HEK293 (cell line): ENCODE data around the gene PGR.

ENCODE experiments used
- CTCF ChIA-PET: fragments of 350-600 bp; formaldehyde crosslinking; extraction: SDS; loops from one replicate; lab custom pipeline; 2021; ENCODE audit warnings: antibody characterized with exemption; lab: Yijun Ruan, JAX
- POLR2A ChIA-PET: fragments of 300-600 bp; formaldehyde crosslinking; extraction: SDS; loops from one replicate; lab custom pipeline; 2020; ENCODE audit warnings: antibody characterized with exemption, inconsistent platforms; lab: Yijun Ruan, JAX
- H3K27ac ChIP-seq: fragments of 200-500 bp; sonication (Bioruptor generic); 2 replicates; pipeline ENCODE4 v1.5.1; 2014; ENCODE audit warnings: low read depth, low read length, control low read depth, inconsistent platforms; ENCODE audit errors: extremely low read depth
- H3K36me3 ChIP-seq, 2 experiments: fragments of 200-500 bp in 1 of 2; sonication (Bioruptor generic) in 1 of 2; 1 replicate in 1 of 2; 2 replicates in 1 of 2; pipeline ENCODE4 v1.5.1; 2014 to 2017; ENCODE audit warnings: inconsistent platforms in 2 of 2, low read length in 2 of 2; ENCODE audit not compliant: control insufficient read depth in 2 of 2, insufficient read depth in 1 of 2
- H3K4me1 ChIP-seq: fragments of 200-500 bp; sonication (Bioruptor generic); 2 replicates; pipeline ENCODE4 v1.5.1; 2014; ENCODE audit warnings: mild to moderate bottlenecking, low read length, inconsistent platforms; ENCODE audit not compliant: control insufficient read depth, insufficient read depth
- H3K4me3 ChIP-seq: 2 replicates; pipeline ENCODE4 v1.5.1; 2011; ENCODE audit warnings: low read depth, mild to moderate bottlenecking, control low read depth, low read length, moderate library complexity
- H3K9me3 ChIP-seq: fragments of 200-500 bp; sonication (Bioruptor generic); 2 replicates; pipeline ENCODE4 v1.5.1; 2014; ENCODE audit warnings: low read depth, low read length, inconsistent platforms; ENCODE audit not compliant: control insufficient read depth, insufficient read depth
- KLF1 ChIP-seq: fragments of 450-650 bp; formaldehyde crosslinking; IDR thresholded peaks from 2 replicates; pipeline ENCODE4 v1.5.1; 2016; ENCODE audit warnings: missing biosample characterization, missing genetic modification characterization
- REPIN1 ChIP-seq: fragments of 450-650 bp; formaldehyde crosslinking; IDR thresholded peaks from 2 replicates; pipeline ENCODE4 v1.5.1; 2017; ENCODE audit warnings: missing biosample characterization, missing genetic modification characterization, low read depth
- ZFP3 ChIP-seq: fragments of 450-650 bp; formaldehyde crosslinking; IDR thresholded peaks from 2 replicates; pipeline ENCODE4 v1.5.1; 2016; ENCODE audit warnings: low read depth, missing biosample characterization, missing genetic modification characterization
- ZNF10 ChIP-seq: fragments of 450-650 bp; formaldehyde crosslinking; IDR thresholded peaks from 2 replicates; pipeline ENCODE4 v1.5.1; 2017; ENCODE audit warnings: missing biosample characterization, missing genetic modification characterization
- ZNF121 ChIP-seq: fragments of 450-650 bp; formaldehyde crosslinking; IDR thresholded peaks from 2 replicates; pipeline ENCODE4 v1.5.1; 2016; ENCODE audit warnings: missing biosample characterization, missing genetic modification characterization
- ZNF24 ChIP-seq: fragments of 450-650 bp; formaldehyde crosslinking; IDR thresholded peaks from 2 replicates; pipeline ENCODE4 v1.5.1; 2016; ENCODE audit warnings: missing biosample characterization, missing genetic modification characterization
- ZNF248 ChIP-seq: fragments of 450-650 bp; formaldehyde crosslinking; IDR thresholded peaks from 2 replicates; pipeline ENCODE4 v1.5.1; 2017; ENCODE audit warnings: missing biosample characterization, missing genetic modification characterization
- ZNF366 ChIP-seq: fragments of 450-650 bp; formaldehyde crosslinking; conservative IDR thresholded peaks from 2 replicates; pipeline ENCODE4 v1.5.1; 2016; ENCODE audit warnings: missing biosample characterization, missing genetic modification characterization
- ZNF501 ChIP-seq: fragments of 450-650 bp; formaldehyde crosslinking; IDR thresholded peaks from 2 replicates; pipeline ENCODE4 v1.5.1; 2016; ENCODE audit warnings: missing biosample characterization, missing genetic modification characterization
- ZNF558 ChIP-seq: fragments of 450-650 bp; formaldehyde crosslinking; IDR thresholded peaks from 2 replicates; pipeline ENCODE4 v1.5.1; 2016; ENCODE audit warnings: missing biosample characterization, missing genetic modification characterization
- ZNF623 ChIP-seq: fragments of 450-650 bp; formaldehyde crosslinking; IDR thresholded peaks from 2 replicates; pipeline ENCODE4 v1.5.1; 2016; ENCODE audit warnings: missing biosample characterization, missing genetic modification characterization
- ZNF670 ChIP-seq: fragments of 450-650 bp; formaldehyde crosslinking; IDR thresholded peaks from 2 replicates; pipeline ENCODE4 v1.5.1; 2016; ENCODE audit warnings: missing biosample characterization, missing genetic modification characterization, low read depth
- ZNF76 ChIP-seq: fragments of 450-650 bp; formaldehyde crosslinking; IDR thresholded peaks from 2 replicates; pipeline ENCODE4; 2016; ENCODE audit warnings: low read depth, missing biosample characterization, missing genetic modification characterization, borderline replicate concordance
- ZNF768 ChIP-seq: fragments of 450-650 bp; formaldehyde crosslinking; IDR thresholded peaks from 2 replicates; pipeline ENCODE4 v1.5.1; 2018; ENCODE audit warnings: missing biosample characterization, mild to moderate bottlenecking, missing genetic modification characterization
- ZNF830 ChIP-seq: fragments of 450-650 bp; IDR thresholded peaks from 2 replicates; pipeline ENCODE4 v1.5.0; 2018; ENCODE audit warnings: missing biosample characterization, missing genetic modification characterization, low read depth, mild to moderate bottlenecking, moderate library complexity
- TF ChIP-seq, protein P1 (sequence below): fragments of 450-650 bp; formaldehyde crosslinking; IDR thresholded peaks from 2 replicates; pipeline ENCODE4; 2016; ENCODE audit warnings: missing biosample characterization, missing genetic modification characterization
- TF ChIP-seq, protein P2 (sequence below): fragments of 450-650 bp; IDR thresholded peaks from 2 replicates; pipeline ENCODE4 v1.5.1; 2018; ENCODE audit warnings: missing biosample characterization, missing genetic modification characterization
- TF ChIP-seq, protein P3 (sequence below): fragments of 450-650 bp; formaldehyde crosslinking; IDR thresholded peaks from 2 replicates; pipeline ENCODE4 v1.5.1; 2016; ENCODE audit warnings: missing biosample characterization, missing genetic modification characterization
- TF ChIP-seq, protein P4 (sequence below): fragments of 450-650 bp; formaldehyde crosslinking; IDR thresholded peaks from 2 replicates; pipeline ENCODE4 v1.5.1; 2016; ENCODE audit warnings: missing biosample characterization, missing genetic modification characterization
- TF ChIP-seq, protein P5 (sequence below): fragments of 450-650 bp; formaldehyde crosslinking; IDR thresholded peaks from 2 replicates; pipeline ENCODE4 v1.5.1; 2017; ENCODE audit warnings: missing biosample characterization, missing genetic modification characterization
- TF ChIP-seq, protein P6 (sequence below): fragments of 450-650 bp; formaldehyde crosslinking; IDR thresholded peaks from 2 replicates; pipeline ENCODE4 v1.5.1; 2017; ENCODE audit warnings: missing biosample characterization, missing genetic modification characterization

PGR gene

DNA sequence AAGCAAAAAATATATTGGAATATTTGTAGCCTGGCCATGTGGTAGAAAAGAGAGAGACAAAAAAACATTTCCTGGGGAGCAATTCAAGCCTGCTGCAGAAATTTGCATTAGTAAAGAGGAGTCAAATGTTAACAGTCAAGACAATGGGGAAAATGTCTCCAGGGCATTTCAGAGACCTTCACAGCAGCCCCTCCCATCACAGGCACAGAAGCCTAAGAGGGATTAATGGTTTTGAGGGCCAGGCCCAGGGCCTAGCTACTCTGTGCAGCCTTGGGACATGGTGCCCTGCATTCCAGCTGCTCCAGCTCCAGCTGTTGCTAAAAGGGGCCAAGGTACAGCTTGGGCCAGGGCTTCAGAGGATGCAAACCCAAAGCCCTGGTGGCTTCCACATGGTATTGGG, 46.8 kb downstream of the PGR start (continued):
- TF ChIP-seq ZFP3: no peak
- TF ChIP-seq ZNF24: no peak
- TF ChIP-seq, protein P1, sequence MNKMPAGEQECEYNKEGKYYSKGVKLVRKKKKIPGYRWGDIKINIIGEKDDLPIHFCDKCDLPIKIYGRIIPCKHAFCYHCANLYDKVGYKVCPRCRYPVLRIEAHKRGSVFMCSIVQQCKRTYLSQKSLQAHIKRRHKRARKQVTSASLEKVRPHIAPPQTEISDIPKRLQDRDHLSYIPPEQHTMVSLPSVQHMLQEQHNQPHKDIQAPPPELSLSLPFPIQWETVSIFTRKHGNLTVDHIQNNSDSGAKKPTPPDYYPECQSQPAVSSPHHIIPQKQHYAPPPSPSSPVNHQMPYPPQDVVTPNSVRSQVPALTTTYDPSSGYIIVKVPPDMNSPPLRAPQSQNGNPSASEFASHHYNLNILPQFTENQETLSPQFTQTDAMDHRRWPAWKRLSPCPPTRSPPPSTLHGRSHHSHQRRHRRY (tag by site-specific recombination): no peak
- TF ChIP-seq ZNF830 (tag by site-specific recombination): no peak
- TF ChIP-seq ZNF76: no peak
- no peak for TF ChIP-seq ZNF623 (tag by site-specific recombination)
- TF ChIP-seq ZNF501: no peak
- TF ChIP-seq, protein P2, sequence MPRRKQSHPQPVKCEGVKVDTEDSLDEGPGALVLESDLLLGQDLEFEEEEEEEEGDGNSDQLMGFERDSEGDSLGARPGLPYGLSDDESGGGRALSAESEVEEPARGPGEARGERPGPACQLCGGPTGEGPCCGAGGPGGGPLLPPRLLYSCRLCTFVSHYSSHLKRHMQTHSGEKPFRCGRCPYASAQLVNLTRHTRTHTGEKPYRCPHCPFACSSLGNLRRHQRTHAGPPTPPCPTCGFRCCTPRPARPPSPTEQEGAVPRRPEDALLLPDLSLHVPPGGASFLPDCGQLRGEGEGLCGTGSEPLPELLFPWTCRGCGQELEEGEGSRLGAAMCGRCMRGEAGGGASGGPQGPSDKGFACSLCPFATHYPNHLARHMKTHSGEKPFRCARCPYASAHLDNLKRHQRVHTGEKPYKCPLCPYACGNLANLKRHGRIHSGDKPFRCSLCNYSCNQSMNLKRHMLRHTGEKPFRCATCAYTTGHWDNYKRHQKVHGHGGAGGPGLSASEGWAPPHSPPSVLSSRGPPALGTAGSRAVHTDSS (tag by site-specific recombination): no peak
- TF ChIP-seq ZNF558 (tag by site-specific recombination): no peak
- no peak for TF ChIP-seq ZNF768 (tag by site-specific recombination)
- TF ChIP-seq ZNF670 (tag by site-specific recombination): no peak

DNA sequence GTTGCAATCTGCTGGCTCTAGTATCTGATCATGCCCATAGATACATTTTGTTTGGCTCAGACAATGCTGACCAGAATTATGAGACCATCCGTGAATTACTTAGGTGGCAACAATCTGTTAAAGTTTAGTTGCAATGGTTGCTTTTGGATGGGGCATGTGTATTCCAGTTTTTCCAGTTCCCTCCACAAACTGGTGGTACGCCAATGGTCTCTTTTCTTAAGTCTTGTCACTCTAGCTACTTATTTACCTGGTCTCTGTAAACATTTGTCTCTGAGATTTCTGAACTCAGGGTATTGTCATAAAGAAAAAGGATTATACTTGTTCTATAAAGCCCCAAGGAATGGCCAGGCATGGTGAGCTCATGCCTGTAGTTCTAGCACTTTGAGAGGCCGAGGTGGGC, 65.9 kb downstream of the PGR start:
- no peaks in the 10 kb centered on the region for H3K9me3 ChIP-seq

DNA sequence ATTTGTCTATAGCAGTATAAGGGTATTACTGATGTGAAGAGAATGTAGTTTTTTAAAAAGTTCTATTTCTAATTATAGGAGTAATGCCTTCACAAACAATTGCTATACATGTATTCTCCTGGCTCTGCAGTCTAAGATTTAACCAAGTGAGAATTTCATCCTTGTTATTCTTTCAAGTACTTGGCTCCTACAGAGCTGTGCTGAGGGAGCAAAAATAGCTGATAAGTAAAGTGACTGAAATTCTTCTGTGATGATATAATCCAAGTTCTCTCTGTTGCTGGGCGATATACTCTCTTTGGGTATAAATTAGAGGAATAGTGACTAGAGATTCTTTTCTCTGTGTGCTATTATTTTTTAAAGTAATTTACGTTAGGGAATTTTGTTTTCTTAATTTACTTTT, 68.0 kb downstream of the PGR start:
- no peak overlapping the region for H3K27ac ChIP-seq
- POLR2A ChIA-PET: no interaction called here
- no peaks in the 10 kb centered on the region for H3K4me1 ChIP-seq
- H3K36me3 ChIP-seq: no peaks in the 10 kb centered on the region
- CTCF ChIA-PET: no interaction called here
- no peaks in the 10 kb centered on the region for H3K9me3 ChIP-seq
- no peak for TF ChIP-seq ZNF121
- TF ChIP-seq ZNF248 (tag by site-specific recombination): no peak
- no peak for TF ChIP-seq REPIN1 (tag by site-specific recombination)
- no peak for TF ChIP-seq ZNF10 (tag by site-specific recombination)
- no peak for TF ChIP-seq ZNF366
- TF ChIP-seq, protein P3, sequence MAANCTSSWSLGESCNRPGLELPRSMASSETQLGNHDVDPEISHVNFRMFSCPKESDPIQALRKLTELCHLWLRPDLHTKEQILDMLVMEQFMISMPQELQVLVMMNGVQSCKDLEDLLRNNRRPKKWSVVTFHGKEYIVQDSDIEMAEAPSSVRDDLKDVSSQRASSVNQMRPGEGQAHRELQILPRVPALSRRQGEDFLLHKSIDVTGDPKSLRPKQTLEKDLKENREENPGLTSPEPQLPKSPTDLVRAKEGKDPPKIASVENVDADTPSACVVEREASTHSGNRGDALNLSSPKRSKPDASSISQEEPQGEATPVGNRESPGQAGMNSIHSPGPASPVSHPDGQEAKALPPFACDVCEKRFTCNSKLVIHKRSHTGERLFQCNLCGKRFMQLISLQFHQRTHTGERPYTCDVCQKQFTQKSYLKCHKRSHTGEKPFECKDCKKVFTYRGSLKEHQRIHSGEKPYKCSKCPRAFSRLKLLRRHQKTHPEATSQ (tag by site-specific recombination): no peak
- TF ChIP-seq, protein P4, sequence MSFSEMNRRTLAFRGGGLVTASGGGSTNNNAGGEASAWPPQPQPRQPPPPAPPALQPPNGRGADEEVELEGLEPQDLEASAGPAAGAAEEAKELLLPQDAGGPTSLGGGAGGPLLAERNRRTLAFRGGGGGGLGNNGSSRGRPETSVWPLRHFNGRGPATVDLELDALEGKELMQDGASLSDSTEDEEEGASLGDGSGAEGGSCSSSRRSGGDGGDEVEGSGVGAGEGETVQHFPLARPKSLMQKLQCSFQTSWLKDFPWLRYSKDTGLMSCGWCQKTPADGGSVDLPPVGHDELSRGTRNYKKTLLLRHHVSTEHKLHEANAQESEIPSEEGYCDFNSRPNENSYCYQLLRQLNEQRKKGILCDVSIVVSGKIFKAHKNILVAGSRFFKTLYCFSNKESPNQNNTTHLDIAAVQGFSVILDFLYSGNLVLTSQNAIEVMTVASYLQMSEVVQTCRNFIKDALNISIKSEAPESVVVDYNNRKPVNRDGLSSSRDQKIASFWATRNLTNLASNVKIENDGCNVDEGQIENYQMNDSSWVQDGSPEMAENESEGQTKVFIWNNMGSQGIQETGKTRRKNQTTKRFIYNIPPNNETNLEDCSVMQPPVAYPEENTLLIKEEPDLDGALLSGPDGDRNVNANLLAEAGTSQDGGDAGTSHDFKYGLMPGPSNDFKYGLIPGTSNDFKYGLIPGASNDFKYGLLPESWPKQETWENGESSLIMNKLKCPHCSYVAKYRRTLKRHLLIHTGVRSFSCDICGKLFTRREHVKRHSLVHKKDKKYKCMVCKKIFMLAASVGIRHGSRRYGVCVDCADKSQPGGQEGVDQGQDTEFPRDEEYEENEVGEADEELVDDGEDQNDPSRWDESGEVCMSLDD (tag by site-specific recombination): no peak
- TF ChIP-seq KLF1: no peak
- TF ChIP-seq, protein P5, sequence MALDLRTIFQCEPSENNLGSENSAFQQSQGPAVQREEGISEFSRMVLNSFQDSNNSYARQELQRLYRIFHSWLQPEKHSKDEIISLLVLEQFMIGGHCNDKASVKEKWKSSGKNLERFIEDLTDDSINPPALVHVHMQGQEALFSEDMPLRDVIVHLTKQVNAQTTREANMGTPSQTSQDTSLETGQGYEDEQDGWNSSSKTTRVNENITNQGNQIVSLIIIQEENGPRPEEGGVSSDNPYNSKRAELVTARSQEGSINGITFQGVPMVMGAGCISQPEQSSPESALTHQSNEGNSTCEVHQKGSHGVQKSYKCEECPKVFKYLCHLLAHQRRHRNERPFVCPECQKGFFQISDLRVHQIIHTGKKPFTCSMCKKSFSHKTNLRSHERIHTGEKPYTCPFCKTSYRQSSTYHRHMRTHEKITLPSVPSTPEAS: no peak
- no peak overlapping the region for H3K4me3 ChIP-seq

More for the DNA sequence above, 65.9 kb downstream of the PGR start:
- CTCF ChIA-PET: interaction anchor here (0.7 kb wide), 1 partner anchor 17 kb away, joined by 3 read pairs; no protein-coding TSS in a partner anchor
- Histone ChIP-seq H3K4me1 (no peaks in the 10 kb centered on the region), H3K27ac (no peak overlapping the region), H3K36me3 (no peaks in the 10 kb centered on the region), H3K4me3 (no peak overlapping the region)
- POLR2A ChIA-PET: no interaction called here
- TF ChIP-seq, protein P6, sequence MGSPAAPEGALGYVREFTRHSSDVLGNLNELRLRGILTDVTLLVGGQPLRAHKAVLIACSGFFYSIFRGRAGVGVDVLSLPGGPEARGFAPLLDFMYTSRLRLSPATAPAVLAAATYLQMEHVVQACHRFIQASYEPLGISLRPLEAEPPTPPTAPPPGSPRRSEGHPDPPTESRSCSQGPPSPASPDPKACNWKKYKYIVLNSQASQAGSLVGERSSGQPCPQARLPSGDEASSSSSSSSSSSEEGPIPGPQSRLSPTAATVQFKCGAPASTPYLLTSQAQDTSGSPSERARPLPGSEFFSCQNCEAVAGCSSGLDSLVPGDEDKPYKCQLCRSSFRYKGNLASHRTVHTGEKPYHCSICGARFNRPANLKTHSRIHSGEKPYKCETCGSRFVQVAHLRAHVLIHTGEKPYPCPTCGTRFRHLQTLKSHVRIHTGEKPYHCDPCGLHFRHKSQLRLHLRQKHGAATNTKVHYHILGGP (tag by site-specific recombination): no peak
